C4-2B (cell line): ENCODE results near the gene TNIP2.

Experiments used
- CTCF ChIP-seq: fragments of 450-650 bp; conservative IDR thresholded peaks from 2 replicates; pipeline ENCODE4 v1.5.1; 2017; ENCODE audit warnings: mild to moderate bottlenecking
- ZFX ChIP-seq: fragments of 450-650 bp; IDR thresholded peaks from 2 replicates; pipeline ENCODE4 v1.6.1; 2017

GRCh38 chr4:2799224-2799911, 43.2 kb upstream of the TNIP2 start:
- TF ChIP-seq CTCF (no peak), ZFX (no peak)
